ENCODE measurements around the gene ZDHHC21.

ZDHHC21 gene

DNA sequence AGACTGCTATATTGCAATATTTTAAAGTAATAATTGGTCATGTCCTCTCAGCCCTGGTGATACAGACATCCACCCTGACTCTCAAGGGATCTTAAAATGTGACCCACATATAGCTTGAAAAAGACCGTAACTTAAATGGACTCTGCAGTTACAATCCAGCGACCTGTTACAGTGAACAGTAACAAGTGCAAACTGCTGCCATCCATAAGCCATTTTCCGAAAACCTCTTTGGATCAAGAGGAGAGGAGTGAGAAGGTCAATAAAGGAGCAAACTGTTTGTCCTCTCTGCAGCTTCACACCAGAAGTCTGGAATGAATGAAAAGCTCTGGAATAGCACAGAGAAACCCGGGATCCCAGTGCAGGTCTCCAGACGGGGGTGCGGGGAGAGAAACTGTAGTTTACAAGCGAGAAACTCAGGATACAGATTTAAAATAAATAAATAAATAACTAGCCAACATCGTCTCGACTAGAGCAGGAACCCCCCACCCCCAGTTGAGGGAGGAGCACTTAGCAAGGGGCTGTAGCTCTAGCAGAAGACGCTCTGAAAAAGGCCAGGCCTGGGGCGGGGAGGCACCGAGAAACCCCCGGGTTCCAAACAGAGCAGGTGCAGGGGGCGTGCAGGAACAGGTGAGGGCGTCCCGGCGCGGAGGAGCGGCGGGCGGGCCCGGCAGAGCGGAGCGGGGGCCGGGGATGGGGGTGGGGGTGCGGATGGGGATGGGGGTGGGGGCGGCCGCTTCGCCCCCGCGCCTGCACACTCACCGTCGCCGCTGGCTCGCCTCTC, 572 bp downstream of the ZDHHC21 start:
- Histone ChIP-seq H4K20me1 (ENCODE audit: low read depth, low read length) (no peaks in the 10 kb centered on the region), H3K36me3 (ENCODE audit: low read length) (no peaks in the 10 kb centered on the region), H3K9me2 (replicated peaks; ENCODE audit: insufficient read depth, low read length) (no peaks in the 10 kb centered on the region), H2AFZ (ENCODE audit: low read depth, low read length, severe bottlenecking) (peak overlapping the region; percentile 89), H3K4me3 (ENCODE audit: insufficient read depth, low read length, poor library complexity, severe bottlenecking) (peak overlapping the region; percentile 62), H3K27ac (ENCODE audit: low read depth, low read length) (no peak overlapping the region), H3K79me2 (ENCODE audit: insufficient read depth, low read length) (no peaks in the 10 kb centered on the region), H3K4me2 (ENCODE audit: low read depth, low read length, poor library complexity, severe bottlenecking) (peak overlapping the region; percentile 89), H3F3A (ENCODE audit: insufficient read depth) (no peaks in the 10 kb centered on the region), H3K9ac (ENCODE audit: low read length) (peak overlapping the region; percentile 66), H3K27me3 (ENCODE audit: low read length) (no peaks in the 10 kb centered on the region), H3K9me3 (ENCODE audit: insufficient read depth, low read length) (no peaks in the 10 kb centered on the region)
- no peak for TF ChIP-seq EZH2phosphoT487 (conservative IDR thresholded peaks at IDR 0.05; ENCODE audit: low read length)
- TF ChIP-seq, protein P1, sequence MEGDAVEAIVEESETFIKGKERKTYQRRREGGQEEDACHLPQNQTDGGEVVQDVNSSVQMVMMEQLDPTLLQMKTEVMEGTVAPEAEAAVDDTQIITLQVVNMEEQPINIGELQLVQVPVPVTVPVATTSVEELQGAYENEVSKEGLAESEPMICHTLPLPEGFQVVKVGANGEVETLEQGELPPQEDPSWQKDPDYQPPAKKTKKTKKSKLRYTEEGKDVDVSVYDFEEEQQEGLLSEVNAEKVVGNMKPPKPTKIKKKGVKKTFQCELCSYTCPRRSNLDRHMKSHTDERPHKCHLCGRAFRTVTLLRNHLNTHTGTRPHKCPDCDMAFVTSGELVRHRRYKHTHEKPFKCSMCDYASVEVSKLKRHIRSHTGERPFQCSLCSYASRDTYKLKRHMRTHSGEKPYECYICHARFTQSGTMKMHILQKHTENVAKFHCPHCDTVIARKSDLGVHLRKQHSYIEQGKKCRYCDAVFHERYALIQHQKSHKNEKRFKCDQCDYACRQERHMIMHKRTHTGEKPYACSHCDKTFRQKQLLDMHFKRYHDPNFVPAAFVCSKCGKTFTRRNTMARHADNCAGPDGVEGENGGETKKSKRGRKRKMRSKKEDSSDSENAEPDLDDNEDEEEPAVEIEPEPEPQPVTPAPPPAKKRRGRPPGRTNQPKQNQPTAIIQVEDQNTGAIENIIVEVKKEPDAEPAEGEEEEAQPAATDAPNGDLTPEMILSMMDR (IDR thresholded peaks at IDR 0.05; ENCODE audit: insufficient read depth, low read length, poor library complexity, severe bottlenecking): no peak

DNA sequence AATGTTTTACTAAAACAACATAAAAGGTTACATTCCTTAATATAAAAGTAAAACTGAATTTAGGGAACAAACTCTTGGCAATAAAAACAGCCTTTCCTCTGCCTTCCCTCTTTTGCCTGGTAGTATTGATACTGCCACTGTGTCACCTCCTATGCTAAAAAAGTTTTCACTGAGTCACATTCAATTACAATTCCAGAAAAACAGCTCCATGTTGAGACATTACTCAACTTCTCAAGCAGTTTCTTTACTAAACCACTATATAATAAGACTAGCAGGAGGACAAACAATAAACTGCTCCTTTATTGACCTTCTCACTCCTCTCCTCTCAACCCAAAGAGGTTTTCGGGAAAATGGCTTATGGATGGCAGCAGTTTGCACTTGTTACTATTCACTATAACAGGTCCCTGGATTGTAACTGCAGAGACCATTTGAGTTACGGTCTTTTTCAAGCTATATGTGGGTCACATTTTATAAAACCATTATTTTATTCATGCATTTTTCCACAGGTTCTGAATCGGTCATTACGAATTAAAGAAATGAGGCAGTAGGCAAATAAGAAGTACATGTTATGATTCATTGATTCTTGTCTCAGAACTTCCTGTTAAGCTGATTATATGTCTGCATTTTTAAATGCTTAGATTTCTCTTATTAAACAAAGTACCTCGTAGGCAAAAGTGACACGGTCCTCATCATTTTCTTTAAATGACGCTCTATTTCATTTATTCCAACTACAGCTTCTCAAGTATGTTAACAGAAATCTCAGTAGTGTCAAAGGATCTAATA, 2.1 kb downstream of the ZDHHC21 start:
- Histone ChIP-seq H3K9me2 (replicated peaks; ENCODE audit: insufficient read depth, low read length) (no peaks in the 10 kb centered on the region), H3K27me3 (ENCODE audit: low read length) (no peaks in the 10 kb centered on the region), H3F3A (ENCODE audit: insufficient read depth) (no peaks in the 10 kb centered on the region), H3K9me3 (ENCODE audit: insufficient read depth, low read length) (no peaks in the 10 kb centered on the region), H3K4me2 (ENCODE audit: low read depth, low read length, poor library complexity, severe bottlenecking) (no peak overlapping the region), H3K4me3 (ENCODE audit: insufficient read depth, low read length, poor library complexity, severe bottlenecking) (no peak overlapping the region), H3K36me3 (ENCODE audit: low read length) (no peaks in the 10 kb centered on the region), H3K79me2 (ENCODE audit: insufficient read depth, low read length) (no peaks in the 10 kb centered on the region), H3K27ac (ENCODE audit: low read depth, low read length) (no peak overlapping the region), H3K9ac (ENCODE audit: low read length) (no peak overlapping the region), H2AFZ (ENCODE audit: low read depth, low read length, severe bottlenecking) (no peak overlapping the region), H4K20me1 (ENCODE audit: low read depth, low read length) (no peaks in the 10 kb centered on the region)
- TF ChIP-seq, protein P1 (IDR thresholded peaks at IDR 0.05; ENCODE audit: insufficient read depth, low read length, poor library complexity, severe bottlenecking): no peak
- no peak for TF ChIP-seq EZH2phosphoT487 (conservative IDR thresholded peaks at IDR 0.05; ENCODE audit: low read length)

DNA sequence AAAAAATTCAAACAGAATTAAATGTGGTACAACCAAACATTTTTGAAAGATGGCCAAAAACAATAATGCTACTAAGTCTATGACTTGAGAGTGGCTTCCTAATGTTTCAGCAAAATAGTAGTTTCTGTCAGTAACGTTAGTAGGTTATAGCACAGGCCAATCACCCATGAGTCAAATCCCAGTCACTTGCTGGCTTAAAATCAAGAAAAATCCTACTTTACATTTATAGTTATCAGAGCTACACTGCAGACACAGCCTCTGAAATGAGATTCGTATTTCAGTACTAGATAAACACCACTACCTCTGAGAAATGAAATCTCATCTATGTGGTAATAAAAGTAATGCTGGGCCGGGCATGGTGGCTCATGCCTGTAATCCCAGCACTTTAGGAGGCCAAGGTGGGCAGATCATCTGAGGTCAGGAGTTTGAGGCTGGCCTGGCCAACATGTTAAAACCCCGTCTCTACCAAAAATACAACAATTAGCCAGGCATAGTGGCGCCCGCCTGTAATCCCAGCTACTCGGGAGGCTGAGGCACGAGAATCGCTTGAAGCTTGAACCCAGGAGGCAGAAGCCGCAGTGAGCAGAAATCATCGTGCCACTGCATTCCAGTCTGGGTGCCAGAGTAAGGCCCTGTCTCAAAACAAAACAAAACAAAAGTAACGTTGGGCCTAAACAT, 6.1 kb downstream of the ZDHHC21 start:
- H3F3A ChIP-seq (ENCODE audit: insufficient read depth): no peaks in the 10 kb centered on the region
- no peaks in the 10 kb centered on the region for H3K27me3 ChIP-seq (ENCODE audit: low read length)
- TF ChIP-seq EZH2phosphoT487 (conservative IDR thresholded peaks at IDR 0.05; ENCODE audit: low read length): no peak
- TF ChIP-seq, protein P1 (IDR thresholded peaks at IDR 0.05; ENCODE audit: insufficient read depth, low read length, poor library complexity, severe bottlenecking): no peak
- no peaks in the 10 kb centered on the region for H3K9me3 ChIP-seq (ENCODE audit: insufficient read depth, low read length)
- no peak overlapping the region for H3K9ac ChIP-seq (ENCODE audit: low read length)
- H3K27ac ChIP-seq (ENCODE audit: low read depth, low read length): no peak overlapping the region
- no peak overlapping the region for H3K4me2 ChIP-seq (ENCODE audit: low read depth, low read length, poor library complexity, severe bottlenecking)
- no peaks in the 10 kb centered on the region for H3K36me3 ChIP-seq (ENCODE audit: low read length)
- no peak overlapping the region for H2AFZ ChIP-seq (ENCODE audit: low read depth, low read length, severe bottlenecking)
- no peaks in the 10 kb centered on the region for H3K79me2 ChIP-seq (ENCODE audit: insufficient read depth, low read length)
- H4K20me1 ChIP-seq (ENCODE audit: low read depth, low read length): no peaks in the 10 kb centered on the region
- H3K4me3 ChIP-seq (ENCODE audit: insufficient read depth, low read length, poor library complexity, severe bottlenecking): no peak overlapping the region
- H3K9me2 ChIP-seq (replicated peaks; ENCODE audit: insufficient read depth, low read length): no peaks in the 10 kb centered on the region
